ENCODE data around the gene SHOC2. TPM values are rescaled to one million over a fixed set of nuclear protein-coding genes. Genes with fewer than 3 reads are reported as not detected.

SHOC2 gene
- total RNA-seq, 1 donor from 2014 or later, result 47.9 TPM

- Histone ChIP-seq H3K27ac (replicated peaks) (no peak overlapping the region), H3K9me3 (replicated peaks) (peaks cover 3% of the 10 kb centered on the region), H3K27me3 (ENCODE audit: low read depth) (no peaks in the 10 kb centered on the region), H3K36me3 (no peaks in the 10 kb centered on the region), H3K4me1 (peaks cover 31% of the 10 kb centered on the region), H3K4me3 (no peak overlapping the region)
- intact Hi-C loops (cut with micrococcal nuclease), result no loop called here
- no peak for DNase-seq
- TF ChIP-seq CTCF (IDR thresholded peaks at IDR 0.05; ENCODE audit: borderline replicate concordance), result no peak
Measured at GRCh38 chr10:110985497-110986275, 66.3 kb downstream of the SHOC2 start.

GRCh38 chr10:110989016-110989415, 69.6 kb downstream of the SHOC2 start:
- intact Hi-C loops (cut with micrococcal nuclease), result no loop called here
- Histone ChIP-seq H3K9me3 (replicated peaks) (no peaks in the 10 kb centered on the region), H3K36me3 (no peaks in the 10 kb centered on the region), H3K4me1 (peaks cover 51% of the 10 kb centered on the region), H3K27ac (replicated peaks) (no peak overlapping the region), H3K4me3 (no peak overlapping the region), H3K27me3 (ENCODE audit: low read depth) (no peaks in the 10 kb centered on the region)
- no peak for DNase-seq
- no peak for TF ChIP-seq CTCF (IDR thresholded peaks at IDR 0.05; ENCODE audit: borderline replicate concordance)

- no peaks in the 10 kb centered on the region for H3K9me3 ChIP-seq (replicated peaks)
- no peak for DNase-seq
- no peaks in the 10 kb centered on the region for H3K27me3 ChIP-seq (ENCODE audit: low read depth)
- H3K4me3 ChIP-seq, result no peak overlapping the region
- no peaks in the 10 kb centered on the region for H3K36me3 ChIP-seq
- intact Hi-C loops (cut with micrococcal nuclease), result no loop called here
- TF ChIP-seq CTCF (IDR thresholded peaks at IDR 0.05; ENCODE audit: borderline replicate concordance), result no peak
- H3K4me1 ChIP-seq, result peaks cover 21% of the 10 kb centered on the region
- H3K27ac ChIP-seq (replicated peaks), result no peak overlapping the region
Measured at GRCh38 chr10:110992006-110992800, 72.8 kb downstream of the SHOC2 start.

- intact Hi-C loops (cut with micrococcal nuclease), result no loop called here
- DNase-seq, result no peak
- Histone ChIP-seq H3K27me3 (ENCODE audit: low read depth) (no peaks in the 10 kb centered on the region), H3K4me1 (peaks cover 21% of the 10 kb centered on the region), H3K36me3 (no peaks in the 10 kb centered on the region), H3K27ac (replicated peaks) (no peak overlapping the region), H3K4me3 (no peak overlapping the region), H3K9me3 (replicated peaks) (no peaks in the 10 kb centered on the region)
- no peak for TF ChIP-seq CTCF (IDR thresholded peaks at IDR 0.05; ENCODE audit: borderline replicate concordance)
Measured at GRCh38 chr10:110993024-110993693, 73.8 kb downstream of the SHOC2 start.

GRCh38 chr10:110994406-110995086, 75.1 kb downstream of the SHOC2 start:
- Histone ChIP-seq H3K27me3 (ENCODE audit: low read depth) (no peaks in the 10 kb centered on the region), H3K4me1 (peaks cover 21% of the 10 kb centered on the region), H3K27ac (replicated peaks) (no peak overlapping the region), H3K4me3 (no peak overlapping the region), H3K9me3 (replicated peaks) (no peaks in the 10 kb centered on the region), H3K36me3 (no peaks in the 10 kb centered on the region)
- no peak for TF ChIP-seq CTCF (IDR thresholded peaks at IDR 0.05; ENCODE audit: borderline replicate concordance)
- DNase-seq, result no peak
- intact Hi-C loops (cut with micrococcal nuclease), result no loop called here
